Measurements from ENCODE around the gene DLGAP1. TPM values are rescaled to one million over a fixed set of nuclear protein-coding genes. Genes with fewer than 3 reads are reported as not detected.

The DLGAP1 gene
- total RNA-seq, 1 experiment from 2014 or later = 23.2 TPM

DNA sequence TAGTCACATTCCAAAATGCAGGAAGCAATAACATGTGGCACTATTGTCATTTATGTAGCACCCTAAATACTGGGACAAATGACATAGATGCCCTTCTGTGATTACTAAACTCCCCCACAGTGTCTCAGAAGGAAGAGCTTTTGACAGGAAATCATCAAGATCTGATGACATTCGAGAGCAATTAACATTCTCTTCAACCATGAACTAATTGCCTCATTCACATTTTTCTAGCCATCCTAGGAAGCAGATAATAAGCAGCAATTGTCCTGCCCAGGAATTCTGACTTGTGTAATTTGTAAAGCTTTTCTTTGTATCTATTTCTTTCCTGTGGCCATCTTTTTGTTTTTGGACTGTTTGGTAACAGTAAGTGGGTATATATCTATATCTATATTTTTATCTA, 712.6 kb downstream of the DLGAP1 start:
- Histone ChIP-seq H3K14ac (ENCODE audit: insufficient read depth, low read length) (no peak overlapping the region), H3K18ac (ENCODE audit: insufficient read length, low read depth, low read length) (no peak overlapping the region), H2BK15ac (ENCODE audit: low read depth, low read length) (no peak overlapping the region), H3K79me2 (ENCODE audit: insufficient read depth, low read length) (0 out of 2 replicates have a peak, but pooled peaks cover 2% of the 10 kb centered on the region), H3K23ac (ENCODE audit: insufficient read length, low read depth, low read length) (no peak overlapping the region), H3K9ac (ENCODE audit: extremely low read depth, insufficient read length, low read length) (no peak overlapping the region), H3K27me3 (ENCODE audit: insufficient read depth, low read length) (no peaks in the 10 kb centered on the region), H4K5ac (ENCODE audit: insufficient read length, low read depth, low read length) (no peak overlapping the region), H2BK120ac (ENCODE audit: low read depth, low read length, poor library complexity, severe bottlenecking) (no peak overlapping the region), H3K27ac (ENCODE audit: insufficient read length, low read depth, low read length) (no peak overlapping the region), H2BK5ac (ENCODE audit: insufficient read length, low read length) (no peak overlapping the region), H4K8ac (replicated peaks; ENCODE audit: insufficient read length, low read depth, low read length) (no peak overlapping the region), H2AK5ac (ENCODE audit: insufficient read length, low read length) (no peak overlapping the region), H2BK20ac (ENCODE audit: low read depth, low read length, poor library complexity, severe bottlenecking) (no peak overlapping the region), H4K91ac (ENCODE audit: insufficient read length, low read depth, low read length) (no peak overlapping the region), H3K4me2 (ENCODE audit: insufficient read depth, insufficient read length, low read length) (no peak overlapping the region), H3T11ph (ENCODE audit: low read length) (no peak overlapping the region), H3K4ac (ENCODE audit: low read depth, low read length) (no peak overlapping the region), H2BK12ac (ENCODE audit: insufficient read length, low read depth, low read length) (no peak overlapping the region), H4K20me1 (ENCODE audit: control insufficient read depth, insufficient read depth, insufficient read length) (no peaks in the 10 kb centered on the region), H2AFZ (ENCODE audit: low read length) (no peak overlapping the region), H3K9me3 (ENCODE audit: control insufficient read depth, low read depth, low read length) (no peaks in the 10 kb centered on the region), H3K79me1 (ENCODE audit: insufficient read depth, low read depth, low read length, poor library complexity, severe bottlenecking) (no peaks in the 10 kb centered on the region), H3K56ac (ENCODE audit: insufficient read length, low read depth, low read length) (no peak overlapping the region), H3K23me2 (ENCODE audit: insufficient read length, low read depth, low read length, poor library complexity, severe bottlenecking) (no peaks in the 10 kb centered on the region), H3K4me1 (ENCODE audit: insufficient read depth, low read length) (no peaks in the 10 kb centered on the region)
- Mint-ChIP-seq H3K27ac (no peak overlapping the region), H3K4me3 (no peak overlapping the region), H3K36me3 (ENCODE audit: insufficient read depth in 1 of 3, low read depth in 3 of 3) (peaks cover 17 to 24% (median 23%) of the 10 kb centered on the region in 3 experiments), H3K9me3 (peaks cover 9 to 12% of the 10 kb centered on the region in 2 experiments), H3K4me1 (no peaks in the 10 kb centered on the region), H3K27me3 (ENCODE audit: low read depth) (no peaks in the 10 kb centered on the region)
- TF ChIP-seq, protein P1, sequence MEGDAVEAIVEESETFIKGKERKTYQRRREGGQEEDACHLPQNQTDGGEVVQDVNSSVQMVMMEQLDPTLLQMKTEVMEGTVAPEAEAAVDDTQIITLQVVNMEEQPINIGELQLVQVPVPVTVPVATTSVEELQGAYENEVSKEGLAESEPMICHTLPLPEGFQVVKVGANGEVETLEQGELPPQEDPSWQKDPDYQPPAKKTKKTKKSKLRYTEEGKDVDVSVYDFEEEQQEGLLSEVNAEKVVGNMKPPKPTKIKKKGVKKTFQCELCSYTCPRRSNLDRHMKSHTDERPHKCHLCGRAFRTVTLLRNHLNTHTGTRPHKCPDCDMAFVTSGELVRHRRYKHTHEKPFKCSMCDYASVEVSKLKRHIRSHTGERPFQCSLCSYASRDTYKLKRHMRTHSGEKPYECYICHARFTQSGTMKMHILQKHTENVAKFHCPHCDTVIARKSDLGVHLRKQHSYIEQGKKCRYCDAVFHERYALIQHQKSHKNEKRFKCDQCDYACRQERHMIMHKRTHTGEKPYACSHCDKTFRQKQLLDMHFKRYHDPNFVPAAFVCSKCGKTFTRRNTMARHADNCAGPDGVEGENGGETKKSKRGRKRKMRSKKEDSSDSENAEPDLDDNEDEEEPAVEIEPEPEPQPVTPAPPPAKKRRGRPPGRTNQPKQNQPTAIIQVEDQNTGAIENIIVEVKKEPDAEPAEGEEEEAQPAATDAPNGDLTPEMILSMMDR (conservative IDR thresholded peaks at IDR 0.05) = no peak
- no peak for DNase-seq
- no CpG with 5 or more reads among the region's 1 CpG for WGBS (ENCODE audit: extremely low coverage, insufficient read length, low lambda C conversion rate)
